Naive thymus-derived CD8-positive, alpha-beta T cell (primary cell): Measurements from ENCODE around the gene PRIM2. TPM values are rescaled to one million over a fixed set of nuclear protein-coding genes. Genes with fewer than 3 reads are reported as not detected.
"Not testable (repeated sequence)": the region's sequence is repeated elsewhere in the genome, so short reads cannot be mapped to it uniquely, and the experiment has no call there.

Experiments
- ATAC-seq, 2 donors: fragments of 150-1000 bp; cut with Tn5 transposase in 1 of 2; sonication (Bioruptor Pico), chemical (Tn5 transposase) in 1 of 2; 1 replicate in 1 of 2; 2 replicates in 1 of 2; pipeline ENCODE4 v1.10.0; 2021; ENCODE audit warnings: mild to moderate bottlenecking in 2 of 2, moderate library complexity in 2 of 2
- POLR2A ChIA-PET: fragments of 350-600 bp; sonication (Branson Sonifier 250); formaldehyde crosslinking; loops from one replicate; lab custom pipeline; 2021; ENCODE audit warnings: antibody characterized with exemption; lab: Charles Lee
- DNase-seq, 10 donors: peaks; one replicate each; pipeline versions ENCODE4 v3.0.0 to v3.0.0-alpha.2; 2020 to 2022
- H3K27ac Mint-ChIP-seq, 10 donors: one replicate each; pipeline ENCODE4 v1.8.0; 2020 to 2022; ENCODE audit warnings: mild to moderate bottlenecking in 10 of 10, mixed read lengths in 10 of 10, moderate library complexity in 4 of 10, inconsistent platforms in 1 of 10
- H3K27me3 Mint-ChIP-seq, 5 donors: one replicate each; pipeline ENCODE4 v1.8.0; 2021 to 2022; ENCODE audit warnings: mixed read lengths in 5 of 5
- H3K36me3 Mint-ChIP-seq, 3 donors: one replicate each; pipeline ENCODE4 v1.8.0; 2020 to 2022; ENCODE audit warnings: mixed read lengths in 3 of 3, mild to moderate bottlenecking in 2 of 3, inconsistent platforms in 1 of 3
- H3K4me1 Mint-ChIP-seq, 4 donors: one replicate each; pipeline ENCODE4 v1.8.0; 2021 to 2022; ENCODE audit warnings: mixed read lengths in 4 of 4
- H3K4me3 Mint-ChIP-seq, 10 donors: one replicate each; pipeline ENCODE4 v1.8.0; 2020 to 2022; ENCODE audit warnings: mild to moderate bottlenecking in 10 of 10, mixed read lengths in 10 of 10, moderate library complexity in 6 of 10, inconsistent platforms in 1 of 10
- H3K9me3 Mint-ChIP-seq, 9 donors: one replicate each; pipeline ENCODE4 v1.8.0; 2020 to 2022; ENCODE audit warnings: mixed read lengths in 9 of 9, mild to moderate bottlenecking in 3 of 9, inconsistent platforms in 1 of 9, moderate library complexity in 1 of 9
- polyA plus RNA-seq, 3 donors: library from polyadenylated mRNA; unstranded; fragments of 300-500 nt; fragmentation: Illumina TruSeq; gene quantifications; one replicate each; pipeline ENCODE4 v1.2.3, GENCODE V29; 2021
- total RNA-seq, 8 experiments: library from RNA in 2 of 8; stranded (reverse) in 2 of 8; gene quantifications; one replicate each; pipeline ENCODE4 v1.2.3 and lab custom pipeline; 2021 to 2026

PRIM2 gene
- total and polyA plus RNA-seq, 5 experiments from 2014 or later: 8.1 to 15.1 (median 9.9) TPM

DNA sequence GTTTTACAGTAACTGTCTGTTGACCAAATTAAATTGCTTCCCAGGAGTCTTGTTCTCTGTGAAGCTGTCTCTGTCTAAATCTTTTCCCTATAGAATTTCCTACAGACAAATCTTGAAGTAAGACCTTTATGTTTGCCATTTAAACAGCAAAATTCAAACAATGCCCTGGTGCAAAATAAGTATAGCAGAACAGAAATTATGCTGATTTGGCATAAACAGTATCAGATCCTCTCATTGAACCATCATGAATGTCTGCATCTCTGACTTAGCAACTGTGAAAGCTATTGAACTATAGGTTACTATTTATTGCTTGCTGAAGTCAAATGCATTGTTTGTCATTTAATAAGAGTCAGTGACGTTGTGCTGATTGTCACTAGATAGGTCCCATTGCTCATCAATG, 123.3 kb downstream of the PRIM2 start:
- H3K27ac Mint-ChIP-seq, DNase-seq, H3K4me3 Mint-ChIP-seq, H3K27me3 Mint-ChIP-seq, H3K9me3 Mint-ChIP-seq, POLR2A ChIA-PET, ATAC-seq: not testable (repeated sequence)
- Mint-ChIP-seq H3K4me1 (peaks cover 2 to 16% (median 5%) of the 10 kb centered on the region in 4 donors), H3K36me3 (peaks cover 0 to 16% (median 7%) of the 10 kb centered on the region in 3 donors)

GRCh38 chr6:57442133-57442532, 124.7 kb downstream of the PRIM2 start:
- DNase-seq, H3K9me3 Mint-ChIP-seq, H3K4me3 Mint-ChIP-seq, POLR2A ChIA-PET, H3K27me3 Mint-ChIP-seq, ATAC-seq, H3K27ac Mint-ChIP-seq: not testable (repeated sequence)
- Mint-ChIP-seq H3K4me1 (peaks cover 0 to 15% (median 5%) of the 10 kb centered on the region in 4 donors), H3K36me3 (peaks cover 0 to 11% (median 2%) of the 10 kb centered on the region in 3 donors)

- POLR2A ChIA-PET, ATAC-seq, H3K4me3 Mint-ChIP-seq, DNase-seq, H3K27me3 Mint-ChIP-seq, H3K27ac Mint-ChIP-seq, H3K9me3 Mint-ChIP-seq: not testable (repeated sequence)
- Mint-ChIP-seq H3K36me3 (peaks cover 0 to 12% (median 0%) of the 10 kb centered on the region in 3 donors), H3K4me1 (peaks cover 0 to 19% (median 6%) of the 10 kb centered on the region in 4 donors)
Measured at GRCh38 chr6:57443181-57443580, 125.8 kb downstream of the PRIM2 start.

GRCh38 chr6:57444787-57445186, 127.4 kb downstream of the PRIM2 start:
- H3K27me3 Mint-ChIP-seq, H3K9me3 Mint-ChIP-seq, POLR2A ChIA-PET, H3K4me3 Mint-ChIP-seq, H3K27ac Mint-ChIP-seq, ATAC-seq, DNase-seq: not testable (repeated sequence)
- H3K36me3 Mint-ChIP-seq: peaks cover 0 to 12% (median 0%) of the 10 kb centered on the region in 3 donors
- H3K4me1 Mint-ChIP-seq: peaks cover 0 to 19% (median 7%) of the 10 kb centered on the region in 4 donors

- POLR2A ChIA-PET, H3K27me3 Mint-ChIP-seq, ATAC-seq, DNase-seq, H3K4me3 Mint-ChIP-seq, H3K27ac Mint-ChIP-seq, H3K9me3 Mint-ChIP-seq: not testable (repeated sequence)
- Mint-ChIP-seq H3K36me3 (peaks cover 0 to 12% (median 0%) of the 10 kb centered on the region in 3 donors), H3K4me1 (peaks cover 0 to 19% (median 7%) of the 10 kb centered on the region in 4 donors)
Measured at GRCh38 chr6:57445379-57445778, 127.9 kb downstream of the PRIM2 start.

- DNase-seq, H3K9me3 Mint-ChIP-seq, H3K27me3 Mint-ChIP-seq, POLR2A ChIA-PET, H3K4me3 Mint-ChIP-seq, ATAC-seq: not testable (repeated sequence)
- Mint-ChIP-seq H3K27ac (peak overlapping the region in 1 of 10 donors; percentile 24), H3K36me3 (peaks cover 0 to 12% (median 0%) of the 10 kb centered on the region in 3 donors), H3K4me1 (peaks cover 0 to 19% (median 7%) of the 10 kb centered on the region in 4 donors)
Measured at GRCh38 chr6:57445790-57446468, 128.5 kb downstream of the PRIM2 start.

- H3K9me3 Mint-ChIP-seq, ATAC-seq, H3K27ac Mint-ChIP-seq, H3K4me3 Mint-ChIP-seq, DNase-seq, H3K27me3 Mint-ChIP-seq, POLR2A ChIA-PET: not testable (repeated sequence)
- Mint-ChIP-seq H3K36me3 (peaks cover 4 to 18% (median 14%) of the 10 kb centered on the region in 3 donors), H3K4me1 (peaks cover 0 to 19% (median 7%) of the 10 kb centered on the region in 4 donors)
Measured at GRCh38 chr6:57449496-57450066, 132.2 kb downstream of the PRIM2 start.

GRCh38 chr6:57459781-57460180, 142.4 kb downstream of the PRIM2 start:
- POLR2A ChIA-PET, H3K9me3 Mint-ChIP-seq, H3K27me3 Mint-ChIP-seq, DNase-seq, H3K27ac Mint-ChIP-seq, H3K4me3 Mint-ChIP-seq, ATAC-seq: not testable (repeated sequence)
- Mint-ChIP-seq H3K36me3 (peaks cover 2 to 18% (median 11%) of the 10 kb centered on the region in 3 donors), H3K4me1 (peaks cover under 1 to 11% (median 4%) of the 10 kb centered on the region in 4 donors)

DNA sequence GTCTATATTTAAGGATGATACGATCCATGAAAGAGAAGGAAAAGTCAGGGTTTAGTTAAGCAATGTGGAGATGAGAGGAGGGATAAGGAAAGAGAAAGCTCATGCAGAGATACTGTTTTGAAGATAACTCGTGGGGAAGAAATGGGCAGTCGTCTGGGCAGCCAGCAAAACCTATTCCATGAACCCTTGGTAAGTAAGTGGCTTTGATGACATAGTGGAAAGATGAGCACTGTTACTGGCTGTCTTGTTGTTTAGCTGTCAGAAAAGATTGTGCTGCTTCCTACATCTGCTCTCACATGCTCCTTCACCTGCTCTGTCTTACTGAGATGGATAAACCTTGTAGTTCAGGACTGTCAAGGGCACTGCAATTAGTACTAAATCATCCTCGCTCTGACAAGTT, 143.6 kb downstream of the PRIM2 start:
- H3K27me3 Mint-ChIP-seq, H3K9me3 Mint-ChIP-seq, DNase-seq, H3K27ac Mint-ChIP-seq, POLR2A ChIA-PET, ATAC-seq, H3K4me3 Mint-ChIP-seq: not testable (repeated sequence)
- H3K36me3 Mint-ChIP-seq: peaks cover 4 to 14% (median 10%) of the 10 kb centered on the region in 3 donors
- H3K4me1 Mint-ChIP-seq: peaks cover 0 to 11% (median 4%) of the 10 kb centered on the region in 4 donors

GRCh38 chr6:57463809-57464208, 146.4 kb downstream of the PRIM2 start:
- ATAC-seq, H3K9me3 Mint-ChIP-seq, POLR2A ChIA-PET, H3K4me3 Mint-ChIP-seq, H3K27me3 Mint-ChIP-seq, DNase-seq, H3K4me1 Mint-ChIP-seq: not testable (repeated sequence)
- peak overlapping the region in 1 of 10 donors; percentile 60 for H3K27ac Mint-ChIP-seq
- peaks cover 2 to 29% (median 5%) of the 10 kb centered on the region in 3 donors for H3K36me3 Mint-ChIP-seq

DNA sequence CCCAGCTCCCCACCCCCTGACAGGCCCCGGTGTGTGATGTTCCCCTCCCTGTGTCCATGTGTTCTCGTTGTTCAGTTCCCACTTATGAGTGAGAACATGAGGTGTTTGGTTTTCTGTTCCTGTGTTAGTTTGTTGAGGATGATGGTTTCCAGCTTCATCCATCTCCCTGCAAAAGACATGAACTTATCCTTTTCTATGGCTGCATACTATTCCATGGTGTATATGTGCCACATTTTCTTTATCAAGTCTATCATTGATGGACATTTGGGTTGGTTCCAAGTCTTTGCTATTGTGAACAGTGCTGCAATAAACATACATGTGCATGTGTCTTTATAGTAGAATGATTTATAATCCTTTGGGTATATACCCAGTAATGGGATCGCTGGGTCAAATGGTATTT, 148.5 kb downstream of the PRIM2 start:
- ATAC-seq, H3K4me1 Mint-ChIP-seq, H3K27ac Mint-ChIP-seq, H3K27me3 Mint-ChIP-seq, DNase-seq, H3K9me3 Mint-ChIP-seq, POLR2A ChIA-PET, H3K4me3 Mint-ChIP-seq: not testable (repeated sequence)
- peaks cover 2 to 28% (median 5%) of the 10 kb centered on the region in 3 donors for H3K36me3 Mint-ChIP-seq

DNA sequence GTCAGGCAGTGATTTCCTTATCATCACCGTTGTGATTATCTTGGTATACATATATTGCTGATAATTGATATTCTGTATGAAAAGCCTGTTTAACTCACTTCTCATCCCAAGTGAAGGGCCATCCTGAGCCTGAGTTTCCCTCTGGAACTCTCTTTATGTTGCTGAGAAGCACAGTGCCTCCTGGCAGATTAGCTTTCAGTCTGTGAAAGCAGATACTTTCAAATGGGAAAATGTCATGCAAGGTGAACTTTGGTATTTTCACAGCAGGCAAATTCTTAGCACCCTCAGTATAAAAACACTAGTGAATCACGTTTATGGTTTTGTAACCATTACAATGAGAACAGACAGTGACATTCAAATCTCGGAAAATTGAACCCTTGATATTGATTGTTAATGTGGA, 151.6 kb downstream of the PRIM2 start:
- Mint-ChIP-seq H3K27me3 (no peaks in the 10 kb centered on the region), H3K4me3 (no peak overlapping the region), H3K9me3 (peaks cover 0 to 6% (median 0%) of the 10 kb centered on the region in 9 donors), H3K36me3 (peaks cover 2 to 19% (median 5%) of the 10 kb centered on the region in 3 donors), H3K27ac (no peak overlapping the region), H3K4me1 (peaks cover 0 to 2% (median 0%) of the 10 kb centered on the region in 4 donors)
- DNase-seq (no peak), ATAC-seq (no peak)
- POLR2A ChIA-PET: no interaction called here

DNA sequence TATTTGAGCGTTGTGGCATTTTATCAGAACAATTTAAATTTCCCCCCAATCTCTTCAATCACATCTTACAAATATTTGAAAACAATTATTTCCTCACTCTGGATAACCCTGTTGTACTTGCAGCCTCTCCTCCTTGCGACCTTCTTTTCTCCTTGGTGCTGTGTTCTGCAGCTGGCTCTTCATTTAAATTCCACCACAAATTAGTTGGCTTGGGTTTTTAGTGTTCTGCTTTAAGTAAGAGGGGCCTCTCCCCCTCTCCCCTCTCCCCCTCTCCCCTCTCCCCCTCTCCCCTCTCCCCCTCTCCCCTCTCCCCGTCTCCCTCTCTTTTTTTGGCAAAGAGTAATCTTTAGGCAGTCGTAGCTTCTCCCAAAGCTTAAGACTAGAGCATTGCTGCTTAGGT, 152.7 kb downstream of the PRIM2 start:
- H3K4me1 Mint-ChIP-seq, H3K9me3 Mint-ChIP-seq, DNase-seq, ATAC-seq, H3K27ac Mint-ChIP-seq, H3K4me3 Mint-ChIP-seq, POLR2A ChIA-PET, H3K27me3 Mint-ChIP-seq: not testable (repeated sequence)
- peaks cover 0 to 18% (median 2%) of the 10 kb centered on the region in 3 donors for H3K36me3 Mint-ChIP-seq
